Skeletal muscle cell (primary cell): Measurements from ENCODE around the gene CTNNBIP1.

Source experiments
- DNase-seq: peaks from one replicate; pipeline ENCODE4 v3.0.0-alpha.2; 2010; ENCODE audit warnings: low read depth
- H3K4me3 ChIP-seq: 2 replicates; pipeline ENCODE4 v1.5.1; 2011; ENCODE audit warnings: low read depth, mild to moderate bottlenecking, control low read depth, low read length, moderate library complexity

The CTNNBIP1 gene

DNA sequence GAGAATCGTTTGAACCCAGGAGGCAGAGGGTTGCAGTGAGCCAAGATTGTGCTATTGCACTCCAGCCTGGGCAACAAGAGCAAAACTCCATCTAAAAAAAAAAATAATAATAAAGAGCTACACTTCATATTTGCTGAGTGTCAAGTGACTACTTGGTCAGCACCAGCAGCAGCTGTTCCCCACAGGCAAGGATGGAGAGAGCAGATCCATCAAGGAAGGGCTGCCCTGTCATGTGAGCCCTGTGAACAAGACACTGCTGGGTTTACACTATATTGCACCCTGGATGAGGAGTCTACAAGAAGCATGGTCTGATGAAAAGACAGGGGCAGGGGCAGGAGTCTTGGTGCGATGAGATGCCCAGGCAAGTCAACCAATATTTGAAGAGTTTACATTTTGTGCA, 3.6 kb downstream of the CTNNBIP1 start:
- no peak overlapping the region for H3K4me3 ChIP-seq
- DNase-seq, result no peak

DNA sequence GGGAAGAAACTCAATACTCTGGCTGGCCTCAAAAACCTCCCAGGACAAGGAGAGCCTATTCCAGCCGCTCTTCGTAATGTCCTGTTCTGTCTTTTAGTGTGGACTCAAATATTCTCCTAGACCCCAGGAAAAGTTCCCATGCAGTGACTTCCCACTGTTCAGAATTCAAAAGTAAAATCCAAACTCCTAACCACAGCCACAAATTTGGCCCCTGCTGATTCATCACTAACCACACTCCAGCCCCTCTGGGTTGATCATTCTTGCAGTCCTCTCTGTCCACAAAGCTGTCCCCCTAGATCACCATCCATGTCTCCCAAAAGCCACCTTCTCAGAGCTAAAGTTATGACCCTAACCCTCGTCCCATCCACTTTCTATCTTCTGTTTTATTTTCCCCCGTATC, 5.1 kb downstream of the CTNNBIP1 start:
- no peak overlapping the region for H3K4me3 ChIP-seq
- DNase-seq, result no peak

DNA sequence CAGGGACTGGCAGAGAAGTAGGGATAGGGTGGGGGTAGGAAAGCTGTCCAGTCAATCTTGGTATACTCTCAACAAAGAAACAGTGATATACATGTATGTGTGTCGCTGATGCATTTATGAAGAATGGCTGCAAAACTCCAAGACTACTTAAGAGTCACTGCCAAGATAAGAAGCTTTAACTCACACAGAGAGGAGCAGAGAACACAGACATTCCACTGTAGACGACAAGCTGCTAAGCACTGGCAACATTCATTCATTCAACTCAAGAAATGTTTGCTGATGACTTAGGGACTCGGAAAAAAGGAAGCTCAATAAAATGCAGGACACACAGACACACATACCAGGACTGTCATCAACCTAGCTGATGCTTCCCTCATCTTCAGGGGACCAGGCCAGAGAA, 5.5 kb downstream of the CTNNBIP1 start:
- no peak for DNase-seq
- H3K4me3 ChIP-seq, result no peak overlapping the region

DNA sequence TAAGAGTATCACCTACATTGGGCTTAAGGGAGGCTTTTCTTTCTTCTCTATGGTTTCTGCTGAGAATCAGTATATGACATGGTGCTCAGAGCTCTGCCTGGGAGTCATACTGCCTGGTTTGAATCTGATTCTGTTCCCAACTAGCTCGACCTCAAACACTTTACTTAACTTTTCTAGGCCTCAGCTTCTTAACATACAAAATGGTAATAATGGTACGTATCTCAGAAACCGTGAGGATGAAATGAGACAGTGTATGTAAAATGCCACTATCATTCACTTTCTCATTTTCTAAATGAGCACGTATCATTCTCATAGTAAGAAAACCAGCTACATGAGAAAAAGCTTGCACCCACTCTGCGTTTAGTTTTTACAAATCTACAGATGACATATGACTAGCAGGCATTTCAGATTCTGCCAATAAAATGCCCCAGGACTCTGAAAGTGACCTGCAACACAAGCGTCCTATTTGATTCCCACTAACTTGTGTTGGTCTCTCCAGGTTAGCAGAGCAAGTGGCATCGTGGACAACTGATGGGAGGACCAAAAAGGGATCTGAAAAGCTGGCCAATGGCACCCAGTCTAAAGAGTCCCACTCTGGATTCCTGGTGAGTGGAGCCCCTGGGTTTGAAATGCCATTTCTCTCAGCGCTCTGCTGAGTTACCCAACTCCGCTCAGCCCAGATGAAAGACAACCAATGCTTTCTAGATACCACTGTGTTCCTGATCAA, 6.1 kb downstream of the CTNNBIP1 start:
- no peak overlapping the region for H3K4me3 ChIP-seq

DNA sequence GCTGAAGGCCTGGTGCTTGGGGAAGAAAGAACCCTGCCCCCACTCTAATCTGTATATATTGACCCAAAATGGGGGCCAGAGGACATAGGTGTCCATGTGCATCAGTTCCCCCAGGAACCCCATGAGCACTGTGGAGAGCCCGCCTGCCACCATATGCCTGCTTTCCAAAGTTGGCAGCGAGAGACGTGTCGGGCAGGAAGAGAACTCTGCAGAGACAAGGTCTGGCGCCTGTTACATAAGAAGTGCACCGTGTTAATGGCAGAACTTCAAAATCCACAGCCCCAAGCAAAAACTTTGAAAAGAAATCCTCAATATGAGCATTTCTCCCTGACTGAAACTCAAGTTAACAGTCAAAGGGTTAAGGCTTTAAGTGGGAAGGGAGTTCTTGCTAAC, 8.0 kb downstream of the CTNNBIP1 start:
- H3K4me3 ChIP-seq, result no peak overlapping the region
- DNase-seq, result no peak

More for the DNA sequence above, 6.1 kb downstream of the CTNNBIP1 start:
- no peak for DNase-seq

DNA sequence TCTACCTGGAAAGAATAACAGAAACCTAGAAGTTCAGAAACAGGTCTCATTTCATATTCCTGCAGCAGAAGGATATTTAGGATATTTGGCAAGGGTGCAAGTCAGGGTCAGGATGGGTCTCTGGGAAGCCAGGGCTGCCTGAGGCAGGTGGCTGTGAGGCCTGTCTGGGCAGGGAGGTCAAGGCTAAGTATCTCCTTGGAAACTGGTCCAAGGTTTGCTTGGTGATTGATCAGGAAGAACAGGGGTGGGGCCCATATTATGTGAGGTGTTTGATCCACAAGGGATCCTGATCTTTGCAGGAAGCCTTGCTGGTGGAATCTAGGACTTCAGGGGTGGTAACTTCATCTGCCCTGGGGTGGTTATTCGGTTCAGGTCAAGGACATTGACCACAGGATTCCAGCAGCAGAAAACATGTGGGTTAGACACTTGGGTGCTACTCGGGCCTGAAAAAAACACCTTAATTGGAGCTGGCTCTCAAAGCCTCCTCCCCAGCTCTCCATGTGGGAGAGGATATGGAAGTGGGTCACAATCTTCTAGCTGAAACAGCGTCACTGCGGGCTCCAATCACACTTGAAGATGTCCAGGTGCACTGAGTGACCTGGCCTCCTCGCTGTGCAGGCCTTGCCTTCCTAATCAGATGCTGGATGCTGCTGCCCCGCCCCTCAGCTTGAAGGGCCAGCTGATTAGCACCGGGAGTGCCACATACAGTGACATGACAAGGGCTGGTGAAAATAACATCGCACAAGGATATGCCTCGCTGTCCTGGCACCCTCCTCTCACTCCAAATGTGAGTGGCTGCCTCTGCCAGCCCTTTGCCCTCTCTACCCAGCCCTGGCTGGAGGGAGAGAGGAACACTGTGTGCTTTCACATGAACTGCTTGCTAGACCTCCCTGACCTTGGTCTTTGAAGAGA, 8.7 kb downstream of the CTNNBIP1 start:
- no peak overlapping the region for H3K4me3 ChIP-seq
- DNase-seq, result no peak

DNA sequence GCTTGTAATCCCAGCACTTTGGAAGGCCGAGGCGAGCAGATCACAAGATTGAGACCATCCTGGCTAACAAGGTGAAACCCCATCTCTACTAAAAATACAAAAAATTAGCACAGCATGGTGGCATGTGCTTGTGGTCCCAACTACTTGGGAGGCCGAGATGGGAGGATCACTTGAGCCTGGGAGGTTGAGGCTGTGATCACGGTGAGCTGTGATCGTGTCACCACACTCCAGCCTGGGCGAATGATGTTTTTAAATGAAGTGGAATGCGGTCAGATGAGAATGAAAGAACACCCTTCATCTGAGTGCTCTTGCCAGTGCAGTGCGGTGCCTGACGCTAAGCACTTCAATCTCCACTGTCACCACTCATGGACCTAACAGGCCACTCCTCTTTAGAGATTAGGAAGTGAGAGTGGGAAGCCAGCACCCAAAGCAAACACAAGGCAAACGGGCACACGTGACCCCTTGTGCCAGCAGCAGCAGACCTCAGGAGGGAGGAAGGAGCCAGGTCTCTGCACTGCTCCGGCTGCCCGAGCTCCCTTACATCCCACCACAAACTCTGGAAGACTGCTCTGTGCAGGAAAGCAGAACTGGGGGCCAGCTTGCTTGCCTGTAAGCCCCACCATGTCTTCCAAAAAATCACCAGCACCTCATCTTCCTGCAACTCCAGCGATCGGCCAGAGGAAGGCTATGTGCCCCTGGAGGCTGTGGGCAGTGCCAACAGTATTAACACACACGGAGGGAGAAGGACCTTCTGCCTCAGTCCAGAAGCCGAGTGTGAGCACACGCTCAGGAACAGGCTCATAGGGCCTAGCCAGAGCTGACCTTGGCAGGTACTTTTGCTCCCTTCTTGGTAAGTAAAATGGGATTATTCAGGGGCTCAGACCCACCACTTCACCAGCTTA, 9.7 kb downstream of the CTNNBIP1 start:
- DNase-seq, result no peak
- H3K4me3 ChIP-seq, result no peak overlapping the region

DNA sequence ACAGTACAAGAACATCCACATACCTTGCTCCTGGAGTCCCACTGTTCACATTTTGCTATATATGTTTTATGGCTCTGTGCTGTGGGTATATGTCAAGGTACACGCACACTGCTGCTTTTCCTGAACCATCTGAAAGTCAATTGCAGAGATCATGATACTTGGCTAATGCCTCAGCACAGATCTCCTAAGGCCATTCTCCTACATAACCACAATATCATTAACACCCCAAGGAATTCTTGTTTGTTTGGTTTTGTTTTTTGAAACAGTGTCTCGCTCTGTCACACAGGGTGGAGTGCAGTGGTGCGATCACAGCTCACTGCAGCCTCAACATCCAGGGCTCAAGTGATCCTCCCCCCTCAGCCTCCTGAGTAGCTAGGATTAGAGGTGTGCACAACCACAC, 16.0 kb downstream of the CTNNBIP1 start:
- DNase-seq, result no peak
- H3K4me3 ChIP-seq, result no peak overlapping the region

DNA sequence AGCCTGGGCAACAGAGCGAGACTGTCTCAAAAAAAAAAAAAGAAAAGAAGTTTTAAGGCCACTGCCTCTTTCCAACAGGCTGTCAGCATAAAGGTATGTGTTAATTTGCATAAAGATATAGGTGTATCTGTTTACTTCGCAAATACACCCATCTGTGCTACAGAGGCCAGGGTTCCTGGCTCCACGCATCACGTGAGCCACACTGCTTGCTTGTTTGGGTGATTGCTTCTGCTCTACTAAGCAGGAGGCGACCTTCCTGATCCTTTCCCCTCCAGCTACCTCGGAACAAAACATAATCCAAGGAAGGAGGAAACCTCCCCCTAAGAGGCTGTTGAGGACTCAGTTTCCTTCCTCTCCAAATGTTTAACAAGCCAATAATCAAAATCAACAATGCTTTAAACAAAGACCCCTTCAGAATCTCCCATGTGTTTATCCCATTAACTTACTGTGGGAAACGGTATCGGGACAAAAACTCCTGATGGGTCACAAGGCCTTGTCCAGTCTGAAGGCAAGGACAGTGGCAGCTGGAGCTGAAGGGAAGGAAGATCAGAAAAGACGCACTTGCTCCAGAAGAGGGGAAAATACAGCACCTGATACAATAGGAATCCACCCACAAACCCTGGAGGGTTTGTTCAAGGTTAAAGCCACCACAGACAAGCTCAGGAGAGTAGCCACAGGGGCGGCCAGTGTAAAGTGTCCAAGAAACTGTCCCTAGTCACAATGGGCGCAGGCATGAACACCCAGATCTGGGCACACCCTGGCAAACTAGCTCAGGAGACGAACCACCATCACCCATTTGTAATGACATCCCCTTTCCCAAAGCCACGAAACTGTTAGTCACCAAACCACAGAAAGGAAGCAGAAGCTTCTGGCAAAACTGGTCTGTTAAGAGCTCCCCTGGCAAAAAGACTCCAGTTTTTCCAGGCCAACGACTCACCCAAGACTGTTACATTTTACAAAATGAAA, 17.2 kb downstream of the CTNNBIP1 start:
- no peak overlapping the region for H3K4me3 ChIP-seq
- no peak for DNase-seq

DNA sequence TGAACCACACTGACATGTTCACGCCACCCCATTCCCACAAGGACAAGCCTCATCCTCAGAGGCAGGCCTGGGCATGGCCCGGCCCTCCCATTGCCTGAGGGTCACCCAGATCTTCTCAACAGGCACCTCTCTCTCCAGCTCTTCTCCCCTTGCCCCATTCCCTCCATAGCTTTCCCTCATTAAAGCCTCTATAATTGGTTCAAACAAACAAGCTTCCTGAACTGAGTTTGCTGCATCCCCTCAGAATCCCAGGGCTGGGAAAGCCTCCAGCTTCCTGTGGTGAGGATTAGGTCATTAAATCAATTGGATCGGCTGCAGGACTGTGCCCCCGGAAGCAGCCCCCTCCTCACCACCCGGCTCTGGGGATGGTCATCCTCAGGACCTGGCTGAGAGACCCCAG, 18.9 kb downstream of the CTNNBIP1 start:
- H3K4me3 ChIP-seq, result no peak overlapping the region
- no peak for DNase-seq

DNA sequence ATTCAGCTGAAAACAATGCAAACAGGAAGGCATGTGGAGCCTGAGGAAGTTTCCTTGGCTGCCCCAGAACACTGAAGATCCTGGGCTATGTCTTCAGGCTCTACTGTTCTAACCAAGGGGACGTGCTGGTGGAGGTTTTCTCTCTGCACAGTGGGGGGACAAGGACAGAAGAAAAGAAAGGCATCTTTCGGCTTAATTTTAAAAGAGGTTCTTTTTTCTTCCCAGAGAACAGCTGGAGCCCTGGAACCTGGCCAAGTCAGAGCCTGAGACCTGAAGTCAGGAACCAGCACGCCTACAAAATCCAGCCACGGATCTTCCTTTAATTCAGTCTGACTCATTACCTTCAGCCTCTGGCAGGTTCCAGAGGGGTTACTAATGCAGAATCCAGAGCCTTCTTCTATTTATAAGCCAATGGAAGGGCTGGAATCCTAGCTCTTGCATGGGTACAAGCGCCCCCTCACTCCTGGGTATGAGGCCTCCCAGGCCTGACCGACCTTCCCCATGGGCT, 19.8 kb downstream of the CTNNBIP1 start:
- no peak overlapping the region for H3K4me3 ChIP-seq
- peak; percentile 80 for DNase-seq

DNA sequence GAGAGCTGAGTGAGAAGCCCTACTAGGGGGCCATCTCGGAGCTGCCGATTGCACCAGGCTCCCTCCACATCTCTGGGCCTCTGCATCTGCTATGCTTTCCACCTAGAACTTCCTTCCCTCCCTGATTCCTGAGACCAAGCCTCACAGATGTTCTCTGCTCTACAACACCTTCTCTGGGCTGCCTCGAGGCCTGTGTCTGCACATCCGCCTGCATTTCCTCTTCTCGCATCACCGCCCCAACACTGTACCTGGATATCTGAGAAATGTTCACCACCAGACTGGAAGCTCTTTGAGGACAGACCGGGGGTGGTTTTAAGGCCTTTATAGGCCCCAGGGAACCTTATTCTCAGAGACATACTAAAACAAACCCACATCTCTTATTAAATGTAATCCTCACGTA, 20.7 kb downstream of the CTNNBIP1 start:
- no peak for DNase-seq
- no peak overlapping the region for H3K4me3 ChIP-seq

DNA sequence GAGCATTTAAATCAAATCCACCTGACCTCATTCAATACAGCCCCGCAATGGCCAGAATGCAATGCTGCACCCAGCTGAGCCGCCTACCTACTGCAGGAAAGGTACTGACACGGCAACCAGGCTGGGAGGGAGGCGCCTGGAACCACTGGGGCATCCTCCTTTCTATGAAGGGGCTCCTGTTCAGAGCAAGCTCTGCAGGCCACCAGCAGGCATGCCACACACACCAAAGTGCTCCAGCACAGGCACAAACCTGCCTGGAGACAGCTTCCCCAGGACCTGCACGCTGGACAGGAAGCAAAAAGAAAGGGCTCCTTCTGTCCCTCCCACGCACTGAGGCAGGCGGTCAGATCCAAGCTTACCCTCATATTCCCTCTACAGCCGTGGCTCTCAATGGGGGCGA, 21.2 kb downstream of the CTNNBIP1 start:
- no peak for DNase-seq
- no peak overlapping the region for H3K4me3 ChIP-seq

DNA sequence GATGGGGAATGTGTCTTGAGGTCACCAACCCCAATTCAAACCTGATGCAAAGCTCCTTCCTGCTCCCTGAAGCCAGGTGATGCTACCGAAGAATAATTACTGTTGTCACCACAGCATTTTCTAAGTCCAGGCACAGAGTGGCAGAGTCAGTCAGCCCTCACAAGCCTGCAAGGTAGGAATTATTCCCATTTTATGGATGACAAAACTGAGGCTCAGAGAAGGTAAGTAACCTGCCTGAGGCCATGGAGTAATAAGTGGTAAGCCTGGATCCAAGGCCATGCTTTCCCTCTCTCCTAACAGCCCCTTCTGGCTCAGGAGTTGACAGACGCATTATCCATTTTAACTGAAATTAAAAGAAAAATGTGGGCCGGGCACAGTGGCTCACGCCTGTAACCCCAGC, 23.0 kb downstream of the CTNNBIP1 start:
- no peak for DNase-seq
- H3K4me3 ChIP-seq, result no peak overlapping the region

DNA sequence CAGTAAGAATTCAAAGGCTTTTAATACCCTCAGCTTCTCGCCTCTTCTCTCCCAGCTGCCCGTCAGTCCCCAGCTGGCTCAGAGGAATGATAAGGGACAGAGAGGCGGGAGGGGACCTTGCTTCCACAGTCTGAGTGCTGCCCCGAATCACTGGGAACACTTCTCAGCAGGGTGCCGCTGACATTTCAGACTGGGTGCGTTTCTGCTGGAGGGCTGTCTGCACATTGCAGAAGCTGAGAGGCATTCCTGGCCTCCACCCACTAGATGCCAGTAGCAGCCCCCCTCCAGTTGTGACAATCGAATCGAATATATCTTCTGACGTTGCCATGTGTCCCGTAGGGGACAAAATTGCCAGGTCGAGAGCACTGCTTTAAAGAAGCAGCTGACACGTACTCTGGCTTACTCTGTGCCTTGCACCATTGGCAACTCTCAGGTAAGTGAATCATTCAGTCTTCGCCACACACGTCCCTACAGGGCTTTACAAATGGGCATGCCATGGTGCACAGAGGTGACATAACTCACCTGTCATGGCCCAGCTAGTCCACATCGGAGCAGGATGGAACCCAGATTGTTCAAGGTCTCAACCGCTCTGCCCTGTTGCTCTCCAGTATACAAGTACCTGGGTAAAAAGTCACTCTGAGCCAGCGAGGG, 23.9 kb downstream of the CTNNBIP1 start:
- DNase-seq, result no peak

DNA sequence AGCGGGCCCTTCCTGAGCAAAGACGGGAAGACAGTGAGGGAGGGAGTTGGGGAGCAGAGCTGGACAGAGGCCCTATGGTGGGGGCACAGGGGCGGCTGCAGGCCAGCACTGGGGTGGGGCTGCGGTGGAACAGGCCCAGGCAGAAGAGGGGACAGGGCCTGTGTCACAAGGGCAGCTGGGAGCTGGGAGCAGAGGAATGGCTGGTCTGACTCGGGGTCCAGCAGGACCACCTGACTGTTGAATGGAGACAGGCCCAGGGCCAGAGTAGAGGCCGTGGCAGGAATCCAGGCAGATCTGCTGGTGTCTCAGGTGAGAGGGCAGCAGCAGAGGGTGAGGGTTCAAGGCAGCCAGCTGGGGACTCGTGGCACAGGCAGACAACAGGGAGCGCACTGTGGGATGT, 25.3 kb downstream of the CTNNBIP1 start:
- H3K4me3 ChIP-seq, result no peak overlapping the region
- DNase-seq, result no peak

More for the DNA sequence above, 23.9 kb downstream of the CTNNBIP1 start:
- H3K4me3 ChIP-seq, result no peak overlapping the region

DNA sequence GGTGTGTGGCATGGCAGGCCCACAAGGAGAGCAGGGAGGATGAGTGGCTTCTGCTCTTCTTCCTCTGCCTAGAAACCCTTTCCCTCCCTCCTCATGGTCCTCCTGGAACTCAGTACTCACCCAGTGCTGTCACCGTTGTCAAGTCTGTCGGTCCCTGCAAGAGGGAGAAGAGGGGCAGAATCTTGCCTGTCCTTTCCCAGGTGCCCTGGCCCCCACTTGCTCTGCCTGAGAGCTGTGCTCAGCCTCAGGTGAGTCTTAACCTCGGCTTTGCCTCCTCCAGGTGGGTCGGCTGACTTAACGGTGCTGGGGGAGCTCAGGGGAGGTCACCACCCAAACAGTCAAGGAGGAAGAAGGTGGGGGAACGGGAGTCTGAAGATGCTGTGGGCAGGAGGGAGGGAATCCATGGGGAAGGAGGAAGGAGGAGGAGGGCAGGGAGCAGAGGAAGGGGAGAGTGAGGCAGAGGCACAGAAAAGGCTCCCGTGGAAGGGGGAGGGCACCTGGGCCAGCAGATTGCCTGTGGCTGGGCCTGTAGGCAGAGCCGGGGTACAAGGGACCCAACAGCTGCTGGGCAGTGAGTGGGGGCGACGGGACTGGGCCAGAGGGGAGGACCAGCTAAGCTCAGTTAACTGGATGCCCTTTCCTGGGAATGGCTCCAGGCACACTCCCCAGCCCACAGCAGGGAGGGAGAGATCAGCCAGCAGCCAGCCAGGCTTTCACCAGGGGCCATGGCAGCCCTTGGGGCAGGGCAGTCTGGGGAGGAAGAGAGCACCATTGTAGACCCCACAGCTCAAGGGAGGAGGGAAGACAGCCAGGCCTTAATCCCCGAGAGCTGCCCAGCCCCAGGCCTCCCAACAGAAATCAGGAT, 26.3 kb downstream of the CTNNBIP1 start:
- H3K4me3 ChIP-seq, result no peak overlapping the region
- no peak for DNase-seq
